Measurements from ENCODE around the gene CD52.

CD52 gene

GRCh38 chr1:26278303-26278702, 39.5 kb upstream of the CD52 start:
- Histone ChIP-seq H3K9ac (no peak overlapping the region), H3K4me2 (no peak overlapping the region), H3K27me3 (ENCODE audit: insufficient read depth, low read depth) (no peaks in the 10 kb centered on the region), H3K4me1 (ENCODE audit: low read depth, poor library complexity, severe bottlenecking) (peaks cover 47% of the 10 kb centered on the region), H2AFZ (ENCODE audit: low read depth) (no peak overlapping the region), H4K20me1 (ENCODE audit: insufficient read depth) (no peaks in the 10 kb centered on the region), H3K36me3 (ENCODE audit: insufficient read depth) (no peaks in the 10 kb centered on the region; the same call in 1 of the 2 replicates), H3K27ac (no peak overlapping the region), H3K4me3 (IDR thresholded peaks at IDR 0.05; ENCODE audit: insufficient read depth, low read depth, low read length) (no peak overlapping the region), H3K79me2 (ENCODE audit: insufficient read depth, low read depth) (no peaks in the 10 kb centered on the region; the same call in 1 of the 2 replicates)
- no peak for TF ChIP-seq CTCF (conservative IDR thresholded peaks at IDR 0.05; ENCODE audit: low read depth, low read length)

- Histone ChIP-seq H2AFZ (ENCODE audit: low read depth) (no peak overlapping the region), H3K79me2 (ENCODE audit: insufficient read depth, low read depth) (no peaks in the 10 kb centered on the region; the same call in 1 of the 2 replicates), H3K4me2 (peak overlapping the region; percentile 87), H3K27ac (peak overlapping the region; percentile 40; the same call in 1 of the 2 replicates), H3K9ac (peak overlapping the region; percentile 59; the same call in 1 of the 2 replicates), H3K4me3 (IDR thresholded peaks at IDR 0.05; ENCODE audit: insufficient read depth, low read depth, low read length) (no peak overlapping the region), H3K36me3 (ENCODE audit: insufficient read depth) (no peaks in the 10 kb centered on the region; the same call in 1 of the 2 replicates), H3K27me3 (ENCODE audit: insufficient read depth, low read depth) (no peaks in the 10 kb centered on the region), H4K20me1 (ENCODE audit: insufficient read depth) (no peaks in the 10 kb centered on the region), H3K4me1 (ENCODE audit: low read depth, poor library complexity, severe bottlenecking) (peaks cover 47% of the 10 kb centered on the region)
- no peak for TF ChIP-seq CTCF (conservative IDR thresholded peaks at IDR 0.05; ENCODE audit: low read depth, low read length)
Measured at GRCh38 chr1:26278724-26279455, 38.9 kb upstream of the CD52 start.

GRCh38 chr1:26279456-26280332, 38.1 kb upstream of the CD52 start, which contains the start of gene SH3BGRL3:
Gene SH3BGRL3 (plus strand): TSS chr1:26280086. CDS start chr1:26280156, 70 bp downstream.
- H3K4me3 ChIP-seq (IDR thresholded peaks at IDR 0.05; ENCODE audit: insufficient read depth, low read depth, low read length), result peak within 1 kb of the TSS; percentile 88
- peak within 1 kb of the TSS; percentile 69 for H2AFZ ChIP-seq (ENCODE audit: low read depth)
- no peaks in the 10 kb centered on the region for H3K27me3 ChIP-seq (ENCODE audit: insufficient read depth, low read depth)
- H3K4me2 ChIP-seq, result peak within 1 kb of the TSS; percentile 87
- 0 out of 2 replicates have a peak, but pooled peaks have one; percentile 21 for TF ChIP-seq CTCF (conservative IDR thresholded peaks at IDR 0.05; ENCODE audit: low read depth, low read length)
- H3K27ac ChIP-seq, result peak within 1 kb of the TSS; percentile 40
- no peaks in the 10 kb centered on the region; the same call in 1 of the 2 replicates for H3K79me2 ChIP-seq (ENCODE audit: insufficient read depth, low read depth)
- H3K36me3 ChIP-seq (ENCODE audit: insufficient read depth), result no peaks in the 10 kb centered on the region; the same call in 1 of the 2 replicates
- peak within 1 kb of the TSS; percentile 59 for H3K9ac ChIP-seq
- peaks cover 43% of the 10 kb centered on the region for H3K4me1 ChIP-seq (ENCODE audit: low read depth, poor library complexity, severe bottlenecking)
- no peaks in the 10 kb centered on the region for H4K20me1 ChIP-seq (ENCODE audit: insufficient read depth)

GRCh38 chr1:26280333-26281042, 37.3 kb upstream of the CD52 start:
- H3K4me3 ChIP-seq (IDR thresholded peaks at IDR 0.05; ENCODE audit: insufficient read depth, low read depth, low read length), result peak overlapping the region; percentile 28
- no peaks in the 10 kb centered on the region; the same call in 1 of the 2 replicates for H3K36me3 ChIP-seq (ENCODE audit: insufficient read depth)
- no peak for TF ChIP-seq CTCF (conservative IDR thresholded peaks at IDR 0.05; ENCODE audit: low read depth, low read length)
- H3K4me1 ChIP-seq (ENCODE audit: low read depth, poor library complexity, severe bottlenecking), result peaks cover 35% of the 10 kb centered on the region
- H2AFZ ChIP-seq (ENCODE audit: low read depth), result peak overlapping the region; percentile 69
- H3K9ac ChIP-seq, result peak overlapping the region; percentile 59
- H3K4me2 ChIP-seq, result peak overlapping the region; percentile 87; the same call in 1 of the 2 replicates
- peak overlapping the region; percentile 40 for H3K27ac ChIP-seq
- no peaks in the 10 kb centered on the region for H3K27me3 ChIP-seq (ENCODE audit: insufficient read depth, low read depth)
- no peaks in the 10 kb centered on the region; the same call in 1 of the 2 replicates for H3K79me2 ChIP-seq (ENCODE audit: insufficient read depth, low read depth)
- H4K20me1 ChIP-seq (ENCODE audit: insufficient read depth), result no peaks in the 10 kb centered on the region
